ENCODE data around the gene DPCD.

- TF ChIP-seq POLR2A (IDR thresholded peaks at IDR 0.05) (no peak), POLR2AphosphoS5 (IDR thresholded peaks at IDR 0.05) (no peak)
- TF ChIP-seq, protein P1, sequence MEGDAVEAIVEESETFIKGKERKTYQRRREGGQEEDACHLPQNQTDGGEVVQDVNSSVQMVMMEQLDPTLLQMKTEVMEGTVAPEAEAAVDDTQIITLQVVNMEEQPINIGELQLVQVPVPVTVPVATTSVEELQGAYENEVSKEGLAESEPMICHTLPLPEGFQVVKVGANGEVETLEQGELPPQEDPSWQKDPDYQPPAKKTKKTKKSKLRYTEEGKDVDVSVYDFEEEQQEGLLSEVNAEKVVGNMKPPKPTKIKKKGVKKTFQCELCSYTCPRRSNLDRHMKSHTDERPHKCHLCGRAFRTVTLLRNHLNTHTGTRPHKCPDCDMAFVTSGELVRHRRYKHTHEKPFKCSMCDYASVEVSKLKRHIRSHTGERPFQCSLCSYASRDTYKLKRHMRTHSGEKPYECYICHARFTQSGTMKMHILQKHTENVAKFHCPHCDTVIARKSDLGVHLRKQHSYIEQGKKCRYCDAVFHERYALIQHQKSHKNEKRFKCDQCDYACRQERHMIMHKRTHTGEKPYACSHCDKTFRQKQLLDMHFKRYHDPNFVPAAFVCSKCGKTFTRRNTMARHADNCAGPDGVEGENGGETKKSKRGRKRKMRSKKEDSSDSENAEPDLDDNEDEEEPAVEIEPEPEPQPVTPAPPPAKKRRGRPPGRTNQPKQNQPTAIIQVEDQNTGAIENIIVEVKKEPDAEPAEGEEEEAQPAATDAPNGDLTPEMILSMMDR (IDR thresholded peaks at IDR 0.05) = no peak
Observed at GRCh38 chr10:101631821-101632475, 43.8 kb downstream of the DPCD start.

All from gastroesophageal sphincter (tissue), 3 donors.